K562 (cell line): ENCODE results near the gene ILF2. TPM values are rescaled to one million over a fixed set of nuclear protein-coding genes. Genes with fewer than 3 reads are reported as not detected.

Experiments used
- CBFA2T3 ChIP-seq: fragments of 450-650 bp; IDR thresholded peaks from 2 replicates; pipeline ENCODE4 v1.6.1; 2017
- CEBPB ChIP-seq: fragments of 450-650 bp; IDR thresholded peaks from 2 replicates; pipeline ENCODE4 v1.6.1; 2016; ENCODE audit warnings: missing genetic modification characterization, missing compliant biosample characterization
- FOXJ3 ChIP-seq: sonication (generic); formaldehyde crosslinking; IDR thresholded peaks from 2 replicates; pipeline ENCODE4 v1.4.0; 2020; ENCODE audit warnings: mild to moderate bottlenecking, missing genetic modification reagents
- JUND ChIP-seq, 2 experiments: IDR thresholded peaks; 2 replicates in 1 of 2; 3 replicates in 1 of 2; pipeline ENCODE4 v1.6.1; 2011; ENCODE audit warnings: borderline replicate concordance in 2 of 2, low read depth in 2 of 2, low read length in 2 of 2, improper control_type of control experiment in 1 of 2, missing biosample characterization in 1 of 2, missing genetic modification characterization in 1 of 2, missing genetic modification reagents in 1 of 2
- MECOM ChIP-seq: fragments of 250-450 bp; sonication (Bioruptor Pico); IDR thresholded peaks from 2 replicates; pipeline ENCODE4 v1.8.0; 2022; ENCODE audit warnings: inconsistent platforms
- MXD1 ChIP-seq: fragments of 250-450 bp; sonication (Bioruptor Pico); IDR thresholded peaks from 2 replicates; pipeline ENCODE4 v1.8.0; 2021; ENCODE audit warnings: borderline replicate concordance, mild to moderate bottlenecking, moderate library complexity; ENCODE audit not compliant: poor library complexity, severe bottlenecking
- RBBP5 ChIP-seq: fragments of 200-600 bp; sonication (generic); IDR thresholded peaks from 2 replicates; pipeline ENCODE4 v1.6.1; 2012; ENCODE audit warnings: borderline replicate concordance, mild to moderate bottlenecking, low read length, control low read depth, inconsistent platforms; ENCODE audit not compliant: insufficient read depth, poor library complexity, severe bottlenecking
- ZNF696 ChIP-seq: fragments of 250-450 bp; sonication (Bioruptor Pico); conservative IDR thresholded peaks from 2 replicates; pipeline ENCODE4 v1.4.0; 2020; ENCODE audit warnings: mild to moderate bottlenecking, moderate library complexity
- polyA plus RNA-seq, 8 experiments: library from polyadenylated mRNA; depleted of rRNA in 4 of 8; stranded (reverse) in 5 of 8; unstranded in 3 of 8; fragments of >200 nt; fragmentation: Nextera tagmentation in 2 of 8; fragmentation: Illumina TruSeq in 1 of 8; extraction: Ambion mirVana in 2 of 8; extraction: Trizol in 1 of 8; gene quantifications; 2 replicates each; pipeline versions ENCODE4 v1.2.1 to v1.2.3, GENCODE V29; 2011 to 2014; ENCODE audit warnings: inconsistent platforms in 1 of 8, missing spikeins in 1 of 8
- total RNA-seq, 7 experiments: library from RNA; depleted of rRNA in 6 of 7; stranded (reverse); fragments of >200 nt in 6 of 7; fragmentation: Illumina TruSeq in 2 of 7; extraction: Trizol in 2 of 7; gene quantifications; 2 replicates each; pipeline versions ENCODE4 v1.2.1 to v1.2.3, GENCODE V29; 2011 to 2021; ENCODE audit warnings: low replicate concordance in 1 of 7
- TF ChIP-seq, protein P1 (sequence below): fragments of 450-650 bp; IDR thresholded peaks from 2 replicates; pipeline ENCODE4 v1.6.1; 2018; ENCODE audit warnings: mild to moderate bottlenecking, low read depth; ENCODE audit not compliant: partially characterized antibody
- TF ChIP-seq, protein P2 (sequence below): sonication (generic); formaldehyde crosslinking; IDR thresholded peaks from 2 replicates; pipeline ENCODE4 v1.8.0; 2022; ENCODE audit warnings: mild to moderate bottlenecking, missing genetic modification reagents

ILF2 gene
- total and polyA plus RNA-seq, 9 of the 15 experiments (the other 6 are each of a cell fraction or from before 2014, with no cell fraction given) = 282 to 726 (median 474) TPM

GRCh38 chr1:153698923-153699714 lies 28.3 kb upstream of the ILF2 start (continued):
- TF ChIP-seq, protein P1, sequence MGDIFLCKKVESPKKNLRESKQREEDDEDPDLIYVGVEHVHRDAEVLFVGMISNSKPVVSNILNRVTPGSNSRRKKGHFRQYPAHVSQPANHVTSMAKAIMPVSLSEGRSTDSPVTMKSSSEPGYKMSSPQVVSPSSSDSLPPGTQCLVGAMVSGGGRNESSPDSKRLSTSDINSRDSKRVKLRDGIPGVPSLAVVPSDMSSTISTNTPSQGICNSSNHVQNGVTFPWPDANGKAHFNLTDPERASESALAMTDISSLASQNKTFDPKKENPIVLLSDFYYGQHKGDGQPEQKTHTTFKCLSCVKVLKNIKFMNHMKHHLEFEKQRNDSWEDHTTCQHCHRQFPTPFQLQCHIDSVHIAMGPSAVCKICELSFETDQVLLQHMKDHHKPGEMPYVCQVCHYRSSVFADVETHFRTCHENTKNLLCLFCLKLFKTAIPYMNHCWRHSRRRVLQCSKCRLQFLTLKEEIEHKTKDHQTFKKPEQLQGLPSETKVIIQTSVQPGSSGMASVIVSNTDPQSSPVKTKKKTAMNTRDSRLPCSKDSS = no peak
- peak; percentile 15; the same call in 1 of the 2 replicates for TF ChIP-seq JUND (IDR thresholded peaks at IDR 0.05; ENCODE audit: borderline replicate concordance, low read depth, low read length)
- peak; percentile 59; the same call in 1 of the 3 replicates for TF ChIP-seq JUND (tag; IDR thresholded peaks at IDR 0.05; ENCODE audit: borderline replicate concordance, low read depth, low read length)
- TF ChIP-seq RBBP5 = no peak
- TF ChIP-seq CBFA2T3 = peak; percentile 12; the same call in 1 of the 2 replicates
- TF ChIP-seq MECOM (CRISPR knock-in tag) = 0 out of 2 replicates have a peak, but pooled peaks have one; percentile 12
- TF ChIP-seq, protein P2, sequence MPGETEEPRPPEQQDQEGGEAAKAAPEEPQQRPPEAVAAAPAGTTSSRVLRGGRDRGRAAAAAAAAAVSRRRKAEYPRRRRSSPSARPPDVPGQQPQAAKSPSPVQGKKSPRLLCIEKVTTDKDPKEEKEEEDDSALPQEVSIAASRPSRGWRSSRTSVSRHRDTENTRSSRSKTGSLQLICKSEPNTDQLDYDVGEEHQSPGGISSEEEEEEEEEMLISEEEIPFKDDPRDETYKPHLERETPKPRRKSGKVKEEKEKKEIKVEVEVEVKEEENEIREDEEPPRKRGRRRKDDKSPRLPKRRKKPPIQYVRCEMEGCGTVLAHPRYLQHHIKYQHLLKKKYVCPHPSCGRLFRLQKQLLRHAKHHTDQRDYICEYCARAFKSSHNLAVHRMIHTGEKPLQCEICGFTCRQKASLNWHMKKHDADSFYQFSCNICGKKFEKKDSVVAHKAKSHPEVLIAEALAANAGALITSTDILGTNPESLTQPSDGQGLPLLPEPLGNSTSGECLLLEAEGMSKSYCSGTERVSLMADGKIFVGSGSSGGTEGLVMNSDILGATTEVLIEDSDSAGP (CRISPR knock-in tag) = 0 out of 2 replicates have a peak, but pooled peaks have one; percentile 37
- no peak for TF ChIP-seq MXD1 (CRISPR knock-in tag)
- peak; percentile 21; the same call in 1 of the 2 replicates for TF ChIP-seq CEBPB (tag)
- no peak for TF ChIP-seq ZNF696 (CRISPR knock-in tag)
- TF ChIP-seq FOXJ3 (CRISPR knock-in tag) = no peak
